ENCODE measurements around the gene URB2. TPM values are rescaled to one million over a fixed set of nuclear protein-coding genes. Genes with fewer than 3 reads are reported as not detected.

Gene URB2
- total RNA-seq, 1 donor from 2014 or later, result 1.8 TPM

- Histone ChIP-seq H3K27ac (peak overlapping the region; percentile 64 to 68), H3K4me3 (peak overlapping the region; percentile 9 to 30)
- peak; percentile 62 to 86 for DNase-seq (ENCODE audit: low spot score in 2 of 2)
Measured at GRCh38 chr1:229582011-229582694, 43.9 kb upstream of the URB2 start.

DNA sequence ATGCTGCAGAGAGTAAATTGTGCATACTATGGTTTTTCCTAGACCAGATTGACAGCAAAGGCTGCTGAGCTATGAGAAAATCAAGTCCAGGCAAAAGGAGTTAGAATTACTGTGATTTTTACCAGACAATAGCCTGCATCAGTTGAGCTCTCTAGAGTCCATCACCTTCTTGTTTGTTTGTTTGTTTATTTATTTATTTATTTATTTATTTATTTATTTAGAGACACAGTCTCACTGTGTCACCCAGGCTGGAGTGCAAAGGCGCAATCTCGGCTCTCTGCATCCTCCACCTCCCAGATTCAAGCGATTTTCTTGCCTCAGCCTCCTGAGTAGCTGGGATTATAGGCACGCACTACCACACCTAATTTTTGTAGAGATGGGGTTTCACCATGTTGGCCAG, 43.3 kb upstream of the URB2 start:
- Histone ChIP-seq H3K36me3 (no peaks in the 10 kb centered on the region), H3K4me3 (peak overlapping the region in 1 of 2 donors; percentile 30), H3K27me3 (no peaks in the 10 kb centered on the region), H3K27ac (peak overlapping the region; percentile 64 to 68), H3K9me3 (no peaks in the 10 kb centered on the region), H3K4me1 (peaks cover 0 to 20% of the 10 kb centered on the region in 2 donors)
- intact Hi-C loops (cut with DNase I), result loop anchor here (2.0 kb wide), 1 partner anchor 14 kb away; no protein-coding TSS in a partner anchor
- TF ChIP-seq, protein P1, sequence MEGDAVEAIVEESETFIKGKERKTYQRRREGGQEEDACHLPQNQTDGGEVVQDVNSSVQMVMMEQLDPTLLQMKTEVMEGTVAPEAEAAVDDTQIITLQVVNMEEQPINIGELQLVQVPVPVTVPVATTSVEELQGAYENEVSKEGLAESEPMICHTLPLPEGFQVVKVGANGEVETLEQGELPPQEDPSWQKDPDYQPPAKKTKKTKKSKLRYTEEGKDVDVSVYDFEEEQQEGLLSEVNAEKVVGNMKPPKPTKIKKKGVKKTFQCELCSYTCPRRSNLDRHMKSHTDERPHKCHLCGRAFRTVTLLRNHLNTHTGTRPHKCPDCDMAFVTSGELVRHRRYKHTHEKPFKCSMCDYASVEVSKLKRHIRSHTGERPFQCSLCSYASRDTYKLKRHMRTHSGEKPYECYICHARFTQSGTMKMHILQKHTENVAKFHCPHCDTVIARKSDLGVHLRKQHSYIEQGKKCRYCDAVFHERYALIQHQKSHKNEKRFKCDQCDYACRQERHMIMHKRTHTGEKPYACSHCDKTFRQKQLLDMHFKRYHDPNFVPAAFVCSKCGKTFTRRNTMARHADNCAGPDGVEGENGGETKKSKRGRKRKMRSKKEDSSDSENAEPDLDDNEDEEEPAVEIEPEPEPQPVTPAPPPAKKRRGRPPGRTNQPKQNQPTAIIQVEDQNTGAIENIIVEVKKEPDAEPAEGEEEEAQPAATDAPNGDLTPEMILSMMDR (IDR thresholded peaks at IDR 0.05), result no peak
- DNase-seq (ENCODE audit: low spot score in 2 of 2), result no peak

More at GRCh38 chr1:229582011-229582694, 43.9 kb upstream of the URB2 start:
- TF ChIP-seq, protein P1 (IDR thresholded peaks at IDR 0.05), result no peak
- Histone ChIP-seq H3K36me3 (no peaks in the 10 kb centered on the region), H3K27me3 (no peaks in the 10 kb centered on the region), H3K4me1 (peaks cover 0 to 20% of the 10 kb centered on the region in 2 donors), H3K9me3 (no peaks in the 10 kb centered on the region)
- intact Hi-C loops (cut with DNase I), result loop anchor here (2.0 kb wide), 1 partner anchor 15 kb away; no protein-coding TSS in a partner anchor

DNA sequence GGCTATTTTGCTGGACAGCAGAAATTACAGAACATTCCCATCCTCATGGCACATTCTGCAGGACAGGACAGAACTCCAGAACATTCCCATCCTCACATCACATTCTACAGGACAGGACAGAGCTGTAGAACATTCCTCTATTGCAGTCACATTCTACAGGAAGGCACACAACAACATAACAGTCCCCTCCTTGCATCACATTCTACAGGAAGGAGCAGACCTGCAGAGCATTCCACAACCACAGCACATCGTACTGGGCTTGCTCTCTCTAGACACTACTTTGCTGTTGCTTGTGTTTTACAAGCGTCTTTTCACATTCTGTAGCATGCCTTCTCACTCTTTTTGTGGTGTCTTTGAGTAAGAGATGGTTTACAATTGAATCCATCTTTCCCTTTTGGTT, 40.7 kb upstream of the URB2 start:
- no peaks in the 10 kb centered on the region for H3K27me3 ChIP-seq
- peaks cover 0 to 7% of the 10 kb centered on the region in 2 donors for H3K4me1 ChIP-seq
- no peak overlapping the region for H3K27ac ChIP-seq
- DNase-seq (ENCODE audit: low spot score in 2 of 2), result no peak
- TF ChIP-seq, protein P1 (IDR thresholded peaks at IDR 0.05), result no peak
- no peaks in the 10 kb centered on the region for H3K9me3 ChIP-seq
- no peak overlapping the region for H3K4me3 ChIP-seq
- intact Hi-C loops (cut with DNase I), result no loop called here
- peaks cover 0 to 6% of the 10 kb centered on the region in 2 donors for H3K36me3 ChIP-seq

DNA sequence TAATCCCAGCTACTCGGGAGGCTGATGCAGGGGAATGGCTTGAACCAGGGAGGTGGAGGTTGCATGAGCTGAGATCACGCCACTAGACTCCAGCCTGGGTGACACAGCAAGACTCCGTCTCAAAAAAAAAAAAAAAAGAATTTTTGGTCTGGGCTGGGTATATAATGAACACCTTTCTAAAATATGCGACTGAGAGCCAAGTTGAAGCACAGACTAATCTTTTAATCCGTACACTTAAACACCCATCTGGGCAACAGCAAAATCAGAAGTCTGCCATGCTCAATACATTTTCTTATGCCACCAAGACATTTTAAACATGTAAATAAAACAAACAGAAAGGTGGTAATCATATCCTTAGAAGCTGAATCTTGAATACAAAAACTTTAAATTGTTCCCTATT, 35.9 kb upstream of the URB2 start:
- Histone ChIP-seq H3K27me3 (no peaks in the 10 kb centered on the region), H3K36me3 (peaks cover 13 to 27% of the 10 kb centered on the region in 2 donors), H3K4me3 (no peak overlapping the region), H3K27ac (peak overlapping the region; percentile 15 to 39), H3K9me3 (no peaks in the 10 kb centered on the region), H3K4me1 (no peaks in the 10 kb centered on the region)
- intact Hi-C loops (cut with DNase I), result no loop called here
- TF ChIP-seq, protein P1 (IDR thresholded peaks at IDR 0.05), result no peak
- no peak for DNase-seq (ENCODE audit: low spot score in 2 of 2)

DNA sequence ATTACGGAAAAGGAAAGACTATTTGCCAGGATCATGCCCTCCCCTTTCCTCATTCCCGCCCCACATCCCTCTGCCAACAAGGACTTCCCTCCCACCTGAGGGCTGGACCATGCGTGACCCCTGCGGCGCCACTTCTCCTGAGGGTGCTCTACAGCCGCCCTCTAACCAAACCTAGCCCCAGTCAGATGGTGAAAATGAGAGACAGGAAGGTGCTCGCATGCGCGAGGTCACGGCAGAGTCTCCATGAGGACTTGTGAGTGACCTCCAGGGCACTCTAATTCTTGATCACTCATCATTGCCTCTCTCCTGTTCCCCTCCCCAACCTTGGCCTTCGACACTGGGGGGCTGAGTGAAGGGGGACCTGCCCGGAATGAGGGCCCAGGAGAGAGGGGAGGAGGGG, 32.2 kb upstream of the URB2 start:
- Histone ChIP-seq H3K27ac (peak overlapping the region; percentile 92 to 94), H3K4me1 (peaks cover 12 to 25% of the 10 kb centered on the region in 2 donors), H3K4me3 (no peak overlapping the region), H3K27me3 (no peaks in the 10 kb centered on the region), H3K36me3 (peaks cover 13 to 20% of the 10 kb centered on the region in 2 donors), H3K9me3 (no peaks in the 10 kb centered on the region)
- TF ChIP-seq, protein P1 (IDR thresholded peaks at IDR 0.05), result no peak
- intact Hi-C loops (cut with DNase I), result no loop called here
- DNase-seq (ENCODE audit: low spot score in 2 of 2), result no peak
